ENCODE measurements around the gene RNF2.

DNA sequence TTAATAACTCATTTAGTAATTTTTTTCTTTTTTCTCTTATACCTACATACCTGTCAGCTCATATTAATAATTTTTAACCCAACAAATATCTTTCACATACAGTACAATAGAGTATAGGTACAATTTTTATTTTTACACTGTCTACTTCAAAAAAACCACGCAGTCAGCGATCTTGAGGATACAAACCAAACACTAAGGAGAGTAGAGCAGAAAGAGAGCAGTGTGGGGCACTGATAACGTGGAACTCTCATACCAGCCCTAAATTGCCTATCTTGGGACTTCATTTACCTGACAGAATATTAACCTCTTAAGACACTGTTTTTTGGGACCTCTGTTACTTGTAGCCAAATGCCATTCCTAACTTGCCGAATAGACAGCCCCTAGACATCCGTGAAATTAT is 105.9 kb downstream of the RNF2 start:
- no peak for TF ChIP-seq EZH2phosphoT487 (IDR thresholded peaks at IDR 0.05; ENCODE audit: borderline replicate concordance, low read depth, low read length)
- TF ChIP-seq CTCF (conservative IDR thresholded peaks at IDR 0.05; ENCODE audit: low read length), result no peak

Data from OCI-LY7 (cell line).